ENCODE data around the gene MN1. TPM values are rescaled to one million over a fixed set of nuclear protein-coding genes. Genes with fewer than 3 reads are reported as not detected.

MN1 gene
- total RNA-seq, 2 experiments from 2014 or later, result 0.28 to 0.30 TPM

GRCh38 chr22:27732391-27732790 is 69.2 kb downstream of the MN1 start:
- H3K4me3 Mint-ChIP-seq, result no peak overlapping the region
- POLR2A ChIA-PET, result no interaction called here
- no peak for DNase-seq
- no peak for ATAC-seq (ENCODE audit: low read depth)
- no peaks in the 10 kb centered on the region for H3K27me3 Mint-ChIP-seq
- H3K9me3 Mint-ChIP-seq, result no peaks in the 10 kb centered on the region
- no peaks in the 10 kb centered on the region for H3K4me1 Mint-ChIP-seq
- no peaks in the 10 kb centered on the region for H3K36me3 Mint-ChIP-seq
- H3K27ac Mint-ChIP-seq, result no peak overlapping the region

GRCh38 chr22:27731621-27732020 is 69.9 kb downstream of the MN1 start:
- no peak overlapping the region for H3K27ac Mint-ChIP-seq
- H3K4me1 Mint-ChIP-seq, result no peaks in the 10 kb centered on the region
- ATAC-seq (ENCODE audit: low read depth) (no peak), DNase-seq (no peak)
- no peaks in the 10 kb centered on the region for H3K36me3 Mint-ChIP-seq
- POLR2A ChIA-PET, result no interaction called here
- no peaks in the 10 kb centered on the region for H3K27me3 Mint-ChIP-seq
- H3K9me3 Mint-ChIP-seq, result no peaks in the 10 kb centered on the region
- H3K4me3 Mint-ChIP-seq, result no peak overlapping the region

- POLR2A ChIA-PET, result no interaction called here
- Mint-ChIP-seq H3K36me3 (no peaks in the 10 kb centered on the region), H3K4me1 (no peaks in the 10 kb centered on the region), H3K9me3 (peaks cover 1% of the 10 kb centered on the region), H3K27ac (no peak overlapping the region), H3K4me3 (no peak overlapping the region), H3K27me3 (no peaks in the 10 kb centered on the region)
- ATAC-seq (ENCODE audit: low read depth) (no peak), DNase-seq (no peak)
Measured at GRCh38 chr22:27730641-27731433, 70.7 kb downstream of the MN1 start.

- H3K9me3 Mint-ChIP-seq, result peaks cover 5% of the 10 kb centered on the region
- H3K4me3 Mint-ChIP-seq, result no peak overlapping the region
- no peak overlapping the region for H3K27ac Mint-ChIP-seq
- ATAC-seq (ENCODE audit: low read depth) (no peak), DNase-seq (no peak)
- POLR2A ChIA-PET, result no interaction called here
- no peaks in the 10 kb centered on the region for H3K4me1 Mint-ChIP-seq
- H3K36me3 Mint-ChIP-seq, result no peaks in the 10 kb centered on the region
- H3K27me3 Mint-ChIP-seq, result no peaks in the 10 kb centered on the region
Measured at GRCh38 chr22:27729246-27729645, 72.3 kb downstream of the MN1 start.

GRCh38 chr22:27727673-27728451 is 73.7 kb downstream of the MN1 start:
- POLR2A ChIA-PET, result no interaction called here
- H3K4me1 Mint-ChIP-seq, result no peaks in the 10 kb centered on the region
- H3K36me3 Mint-ChIP-seq, result no peaks in the 10 kb centered on the region
- no peaks in the 10 kb centered on the region for H3K27me3 Mint-ChIP-seq
- no peak overlapping the region for H3K4me3 Mint-ChIP-seq
- no peak overlapping the region for H3K27ac Mint-ChIP-seq
- ATAC-seq (ENCODE audit: low read depth) (no peak), DNase-seq (no peak)
- peaks cover 5% of the 10 kb centered on the region for H3K9me3 Mint-ChIP-seq

GRCh38 chr22:27726686-27727449 is 74.7 kb downstream of the MN1 start:
- no peak overlapping the region for H3K27ac Mint-ChIP-seq
- H3K9me3 Mint-ChIP-seq, result peaks cover 5% of the 10 kb centered on the region
- ATAC-seq (ENCODE audit: low read depth) (no peak), DNase-seq (no peak)
- no peaks in the 10 kb centered on the region for H3K4me1 Mint-ChIP-seq
- H3K4me3 Mint-ChIP-seq, result no peak overlapping the region
- POLR2A ChIA-PET, result no interaction called here
- H3K27me3 Mint-ChIP-seq, result no peaks in the 10 kb centered on the region
- no peaks in the 10 kb centered on the region for H3K36me3 Mint-ChIP-seq

GRCh38 chr22:27726331-27726685 is 75.2 kb downstream of the MN1 start:
- POLR2A ChIA-PET, result no interaction called here
- Mint-ChIP-seq H3K27ac (no peak overlapping the region), H3K4me3 (no peak overlapping the region), H3K9me3 (peaks cover 5% of the 10 kb centered on the region), H3K36me3 (no peaks in the 10 kb centered on the region), H3K4me1 (no peaks in the 10 kb centered on the region), H3K27me3 (no peaks in the 10 kb centered on the region)
- ATAC-seq (ENCODE audit: low read depth), result no peak
- no peak for DNase-seq

GRCh38 chr22:27725661-27726060 is 75.9 kb downstream of the MN1 start:
- Mint-ChIP-seq H3K27ac (no peak overlapping the region), H3K9me3 (peaks cover 5% of the 10 kb centered on the region), H3K27me3 (no peaks in the 10 kb centered on the region), H3K36me3 (no peaks in the 10 kb centered on the region), H3K4me3 (no peak overlapping the region), H3K4me1 (no peaks in the 10 kb centered on the region)
- POLR2A ChIA-PET, result no interaction called here
- DNase-seq (no peak), ATAC-seq (ENCODE audit: low read depth) (no peak)

GRCh38 chr22:27724709-27725108 is 76.8 kb downstream of the MN1 start:
- DNase-seq (no peak), ATAC-seq (ENCODE audit: low read depth) (no peak)
- no peak overlapping the region for H3K4me3 Mint-ChIP-seq
- H3K4me1 Mint-ChIP-seq, result no peaks in the 10 kb centered on the region
- H3K27ac Mint-ChIP-seq, result no peak overlapping the region
- no peaks in the 10 kb centered on the region for H3K36me3 Mint-ChIP-seq
- POLR2A ChIA-PET, result no interaction called here
- peaks cover 5% of the 10 kb centered on the region for H3K9me3 Mint-ChIP-seq
- no peaks in the 10 kb centered on the region for H3K27me3 Mint-ChIP-seq

- ATAC-seq (ENCODE audit: low read depth) (no peak), DNase-seq (no peak)
- Mint-ChIP-seq H3K36me3 (no peaks in the 10 kb centered on the region), H3K4me3 (no peak overlapping the region), H3K27me3 (no peaks in the 10 kb centered on the region), H3K4me1 (no peaks in the 10 kb centered on the region), H3K27ac (no peak overlapping the region), H3K9me3 (peaks cover 5% of the 10 kb centered on the region)
- POLR2A ChIA-PET, result no interaction called here
Measured at GRCh38 chr22:27724157-27724556, 77.4 kb downstream of the MN1 start.

GRCh38 chr22:27723708-27724107 is 77.8 kb downstream of the MN1 start:
- POLR2A ChIA-PET, result no interaction called here
- Mint-ChIP-seq H3K36me3 (no peaks in the 10 kb centered on the region), H3K4me1 (no peaks in the 10 kb centered on the region), H3K27ac (no peak overlapping the region), H3K9me3 (peaks cover 5% of the 10 kb centered on the region), H3K27me3 (no peaks in the 10 kb centered on the region), H3K4me3 (no peak overlapping the region)
- DNase-seq, result no peak
- no peak for ATAC-seq (ENCODE audit: low read depth)

GRCh38 chr22:27723158-27723557 is 78.4 kb downstream of the MN1 start:
- H3K9me3 Mint-ChIP-seq, result peaks cover 5% of the 10 kb centered on the region
- no peaks in the 10 kb centered on the region for H3K27me3 Mint-ChIP-seq
- H3K27ac Mint-ChIP-seq, result no peak overlapping the region
- ATAC-seq (ENCODE audit: low read depth) (no peak), DNase-seq (no peak)
- H3K4me3 Mint-ChIP-seq, result no peak overlapping the region
- POLR2A ChIA-PET, result no interaction called here
- no peaks in the 10 kb centered on the region for H3K4me1 Mint-ChIP-seq
- no peaks in the 10 kb centered on the region for H3K36me3 Mint-ChIP-seq

- no peak for ATAC-seq (ENCODE audit: low read depth)
- POLR2A ChIA-PET, result no interaction called here
- H3K4me3 Mint-ChIP-seq, result no peak overlapping the region
- H3K4me1 Mint-ChIP-seq, result no peaks in the 10 kb centered on the region
- no peak for DNase-seq
- H3K9me3 Mint-ChIP-seq, result peaks cover 4% of the 10 kb centered on the region
- peaks cover 8% of the 10 kb centered on the region for H3K27me3 Mint-ChIP-seq
- no peak overlapping the region for H3K27ac Mint-ChIP-seq
- H3K36me3 Mint-ChIP-seq, result no peaks in the 10 kb centered on the region
Measured at GRCh38 chr22:27720860-27721259, 80.7 kb downstream of the MN1 start.
